ENCODE measurements around the gene PRM2. TPM values are rescaled to one million over a fixed set of nuclear protein-coding genes. Genes with fewer than 3 reads are reported as not detected.

PRM2 gene
- total RNA-seq, 1 donor: not detected

DNA sequence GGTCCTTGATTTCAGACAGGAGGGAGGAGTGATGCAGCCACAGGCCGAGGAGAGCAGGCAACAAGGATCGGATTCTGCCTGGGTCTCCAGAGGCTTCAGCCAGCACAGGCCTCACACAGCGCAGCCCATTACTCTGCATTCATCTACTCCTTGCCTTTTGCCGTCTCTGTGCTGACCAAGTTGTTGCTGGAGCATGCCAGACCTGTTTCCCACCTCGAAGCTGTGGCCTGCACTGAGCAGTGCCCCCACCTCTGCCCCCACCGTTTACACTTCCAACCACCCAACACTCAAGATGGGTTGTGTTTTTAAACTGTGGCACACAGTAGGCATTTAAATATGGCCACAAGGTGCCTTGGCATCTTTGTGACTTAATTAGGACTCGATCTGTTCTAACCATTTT is 1.3 kb downstream of the PRM2 start:
- DNase-seq (ENCODE audit: low read depth): no peak
- no peak overlapping the region for H3K4me3 ChIP-seq (ENCODE audit: low read depth, low read length)
- TF ChIP-seq, protein P1, sequence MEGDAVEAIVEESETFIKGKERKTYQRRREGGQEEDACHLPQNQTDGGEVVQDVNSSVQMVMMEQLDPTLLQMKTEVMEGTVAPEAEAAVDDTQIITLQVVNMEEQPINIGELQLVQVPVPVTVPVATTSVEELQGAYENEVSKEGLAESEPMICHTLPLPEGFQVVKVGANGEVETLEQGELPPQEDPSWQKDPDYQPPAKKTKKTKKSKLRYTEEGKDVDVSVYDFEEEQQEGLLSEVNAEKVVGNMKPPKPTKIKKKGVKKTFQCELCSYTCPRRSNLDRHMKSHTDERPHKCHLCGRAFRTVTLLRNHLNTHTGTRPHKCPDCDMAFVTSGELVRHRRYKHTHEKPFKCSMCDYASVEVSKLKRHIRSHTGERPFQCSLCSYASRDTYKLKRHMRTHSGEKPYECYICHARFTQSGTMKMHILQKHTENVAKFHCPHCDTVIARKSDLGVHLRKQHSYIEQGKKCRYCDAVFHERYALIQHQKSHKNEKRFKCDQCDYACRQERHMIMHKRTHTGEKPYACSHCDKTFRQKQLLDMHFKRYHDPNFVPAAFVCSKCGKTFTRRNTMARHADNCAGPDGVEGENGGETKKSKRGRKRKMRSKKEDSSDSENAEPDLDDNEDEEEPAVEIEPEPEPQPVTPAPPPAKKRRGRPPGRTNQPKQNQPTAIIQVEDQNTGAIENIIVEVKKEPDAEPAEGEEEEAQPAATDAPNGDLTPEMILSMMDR (IDR thresholded peaks at IDR 0.05; ENCODE audit: insufficient read depth, low read length): no peak

DNA sequence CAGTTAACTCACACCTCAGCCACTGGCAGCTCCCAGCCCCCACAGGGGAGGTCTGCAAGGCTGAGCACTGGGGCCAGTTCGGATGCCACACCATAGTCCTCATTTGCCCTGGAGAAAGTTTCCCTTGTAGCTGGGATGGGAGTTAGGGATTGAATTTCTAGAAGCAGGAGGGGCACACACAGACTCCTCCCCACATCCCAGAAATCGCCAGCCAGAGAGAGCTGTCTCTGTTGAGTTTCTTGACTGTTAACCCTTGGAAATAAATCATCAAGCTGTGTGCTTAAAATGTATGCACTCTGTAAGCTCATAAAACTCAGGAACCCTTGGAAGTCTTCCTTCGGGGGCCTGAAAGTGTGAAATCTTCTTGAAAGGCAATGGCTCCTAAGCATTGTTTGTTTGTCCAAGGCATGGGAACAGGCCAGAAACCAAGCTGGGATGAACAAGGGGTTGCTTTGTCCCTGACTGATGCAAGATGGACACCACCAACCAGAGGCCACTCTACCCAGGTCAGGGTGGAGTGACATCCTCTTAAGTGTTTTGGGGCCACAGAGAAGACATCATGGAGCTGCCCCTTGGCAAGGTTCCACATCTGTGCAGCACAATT is 2.5 kb downstream of the PRM2 start:
- TF ChIP-seq, protein P1 (IDR thresholded peaks at IDR 0.05; ENCODE audit: insufficient read depth, low read length): no peak
- DNase-seq (ENCODE audit: low read depth): no peak

DNA sequence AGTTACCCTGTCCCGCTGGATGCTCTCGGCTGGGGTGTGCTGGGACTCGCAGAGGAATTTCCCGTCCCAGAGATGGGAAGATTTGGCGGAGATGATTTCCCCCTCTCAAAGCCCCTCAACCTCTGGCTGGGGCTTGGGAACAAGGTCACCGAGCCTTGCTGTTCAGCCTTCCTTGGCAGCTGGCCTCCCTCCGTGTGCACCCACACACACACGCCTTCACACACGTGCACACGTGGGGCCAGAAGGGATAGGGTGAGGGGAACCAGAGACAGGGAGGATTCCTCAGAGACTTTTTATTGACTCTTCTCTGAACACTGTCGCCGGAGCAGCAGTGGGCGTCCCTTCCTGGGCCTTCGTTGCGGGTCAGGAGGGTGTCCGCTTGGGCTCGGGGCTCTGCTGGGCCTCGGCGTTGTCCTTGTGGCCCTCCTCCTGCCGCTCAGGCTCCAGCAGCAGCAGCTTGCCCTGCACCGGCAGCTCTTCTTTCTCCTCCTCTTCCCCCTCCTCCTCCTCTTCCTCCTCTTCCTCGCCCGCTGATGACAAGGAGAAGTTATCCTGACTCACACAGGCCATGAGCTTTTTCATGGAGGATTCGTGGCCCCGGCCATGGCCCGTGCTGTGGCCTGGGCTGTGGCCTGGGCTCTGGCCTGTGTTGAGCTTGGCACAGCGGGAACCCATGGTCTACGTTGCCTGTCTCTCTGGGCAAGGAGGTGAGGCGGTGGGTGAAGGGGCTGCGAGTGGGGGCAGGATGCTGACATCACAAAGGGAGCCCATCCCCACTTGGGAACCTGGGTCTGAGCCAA is 3.2 kb downstream of the PRM2 start, which contains the start of gene PRM3:
TSS of gene PRM3 (minus strand) at position 709 of the 800 bp plus-strand sequence. CDS start at position 675, 34 bp downstream.
- DNase-seq (ENCODE audit: low read depth): no peak
- TF ChIP-seq, protein P1 (IDR thresholded peaks at IDR 0.05; ENCODE audit: insufficient read depth, low read length): no peak
- H3K4me3 ChIP-seq (ENCODE audit: low read depth, low read length): no peak within 1 kb of the TSS

More for the DNA sequence above, 2.5 kb downstream of the PRM2 start:
- no peak overlapping the region for H3K4me3 ChIP-seq (ENCODE audit: low read depth, low read length)

DNA sequence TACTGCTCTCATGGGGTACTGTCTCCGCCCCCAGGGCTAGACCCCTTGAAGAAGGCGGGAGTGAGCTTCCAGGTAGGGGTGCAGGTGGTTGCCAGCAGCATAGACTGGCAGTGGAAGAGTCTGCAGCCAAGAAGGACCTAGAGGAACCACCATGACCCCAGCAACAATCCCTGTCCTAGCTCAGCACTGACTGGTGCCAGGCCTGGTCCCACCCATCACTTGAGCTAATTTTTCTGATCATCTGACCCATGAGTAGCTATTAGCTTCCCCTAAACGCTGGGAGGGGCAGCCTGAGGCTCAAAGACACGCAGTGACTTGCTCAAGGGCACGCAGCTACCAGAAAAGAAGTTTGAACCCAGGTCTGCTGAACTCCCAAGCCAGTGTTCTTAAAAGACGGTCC is 3.8 kb downstream of the PRM2 start:
- TF ChIP-seq, protein P1 (IDR thresholded peaks at IDR 0.05; ENCODE audit: insufficient read depth, low read length): no peak
- DNase-seq (ENCODE audit: low read depth): no peak
- H3K4me3 ChIP-seq (ENCODE audit: low read depth, low read length): no peak overlapping the region

DNA sequence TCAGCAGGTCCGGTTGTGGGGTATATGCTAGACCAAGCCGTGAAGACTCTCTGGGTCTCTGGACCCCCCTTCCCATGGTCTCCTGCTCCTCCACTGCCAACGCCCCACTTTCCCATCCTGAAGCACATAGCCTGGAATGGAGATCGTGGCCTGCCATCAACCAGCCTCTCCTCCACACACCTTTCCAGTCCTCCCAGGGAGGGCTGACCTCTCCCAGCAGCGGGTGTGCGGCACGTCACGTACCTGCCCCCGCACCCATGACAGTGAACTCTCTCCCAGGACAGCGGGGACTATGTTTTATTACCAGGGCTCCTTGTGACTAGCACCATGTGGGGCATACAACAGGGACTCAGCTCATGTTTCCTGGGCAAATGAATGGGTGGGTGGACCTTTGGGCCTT is 4.7 kb downstream of the PRM2 start:
- H3K4me3 ChIP-seq (ENCODE audit: low read depth, low read length): no peak overlapping the region
- TF ChIP-seq, protein P1 (IDR thresholded peaks at IDR 0.05; ENCODE audit: insufficient read depth, low read length): no peak
- DNase-seq (ENCODE audit: low read depth): no peak

DNA sequence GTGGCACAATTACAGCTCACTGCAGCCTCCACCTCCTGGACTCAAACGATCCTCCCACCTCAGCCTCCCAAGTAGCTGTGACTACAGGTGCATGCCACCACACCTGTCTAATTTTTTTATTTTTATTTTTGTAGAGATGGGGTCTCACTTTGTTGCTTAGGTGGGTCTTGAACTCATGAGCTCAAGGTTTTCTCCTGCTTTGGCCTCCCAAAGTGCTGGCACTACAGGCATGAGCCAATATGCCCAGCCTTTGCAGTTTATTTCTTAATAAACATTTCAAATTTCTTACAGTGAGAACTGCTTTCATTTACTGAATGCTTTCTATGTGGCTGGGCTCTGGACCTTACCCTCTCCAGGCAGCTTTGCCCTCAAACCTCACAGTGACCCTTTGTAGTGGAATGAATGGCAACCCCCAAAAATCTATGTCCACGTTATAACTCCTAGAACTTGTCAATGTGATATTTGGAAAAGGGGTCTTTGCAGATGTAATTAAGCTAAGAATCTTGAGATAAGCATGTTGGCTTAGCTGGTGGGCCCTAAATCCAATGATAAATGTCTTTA is 5.6 kb downstream of the PRM2 start:
- H3K4me3 ChIP-seq (ENCODE audit: low read depth, low read length): no peak overlapping the region
- DNase-seq (ENCODE audit: low read depth): no peak
- TF ChIP-seq, protein P1 (IDR thresholded peaks at IDR 0.05; ENCODE audit: insufficient read depth, low read length): no peak
